Stomach (tissue), 4 donors: ENCODE data around the gene PPP1R36.

Experiments
- CTCF ChIP-seq, 7 experiments: fragments of 450-650 bp in 4 of 7; fragments of 200-600 bp in 3 of 7; sonication (generic) in 3 of 7; IDR thresholded peaks; one replicate each; pipeline ENCODE4 v1.5.1; 2016 to 2019; ENCODE audit warnings: antibody characterized with exemption in 7 of 7, control low read depth in 2 of 7, mild to moderate bottlenecking in 1 of 7
- POLR2A ChIP-seq, 4 donors: fragments of 450-650 bp; IDR thresholded peaks; one replicate each; pipeline ENCODE4 v1.6.1; 2016; ENCODE audit warnings: antibody characterized with exemption in 4 of 4, control low read depth in 2 of 4, mild to moderate bottlenecking in 1 of 4, moderate library complexity in 1 of 4
- POLR2AphosphoS5 ChIP-seq, 3 donors: sonication (generic); formaldehyde crosslinking; IDR thresholded peaks; one replicate each; pipeline ENCODE4 v1.6.1; 2016; ENCODE audit warnings: antibody characterized with exemption in 3 of 3

DNA sequence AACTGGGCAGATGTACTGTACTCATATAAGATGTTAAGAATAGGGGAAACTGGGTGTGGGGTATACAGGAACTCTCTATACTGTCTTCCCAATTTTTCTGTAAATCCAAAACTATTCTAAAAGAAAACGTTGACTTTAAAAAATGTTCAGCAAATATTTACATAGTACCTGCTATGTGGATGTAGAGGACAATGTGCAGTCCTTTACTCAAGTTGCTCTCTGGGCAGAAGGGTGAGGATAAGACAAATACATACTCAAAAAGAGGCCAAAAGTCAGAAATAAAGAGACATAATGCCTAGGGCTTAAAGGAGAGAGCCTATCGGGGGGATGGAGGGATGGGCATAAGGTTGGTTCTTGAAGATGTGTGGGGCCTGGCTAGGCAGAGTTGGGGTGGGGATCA lies 44.7 kb downstream of the PPP1R36 start:
- TF ChIP-seq CTCF (IDR thresholded peaks at IDR 0.05): no peak
- TF ChIP-seq POLR2AphosphoS5 (IDR thresholded peaks at IDR 0.05): no peak
- no peak for TF ChIP-seq POLR2A (IDR thresholded peaks at IDR 0.05)
